ENCODE results near the gene CHCHD3. TPM values are rescaled to one million over a fixed set of nuclear protein-coding genes. Genes with fewer than 3 reads are reported as not detected.

Gene CHCHD3
- total RNA-seq, 2 experiments from 2014 or later = 85.2 to 86.1 TPM

GRCh38 chr7:132817949-132818348 is 263.9 kb downstream of the CHCHD3 start:
- no peaks in the 10 kb centered on the region for H3K4me1 Mint-ChIP-seq
- H3K36me3 Mint-ChIP-seq = peaks cover 3% of the 10 kb centered on the region
- no peak overlapping the region for H3K27ac Mint-ChIP-seq
- H3K27me3 Mint-ChIP-seq = no peaks in the 10 kb centered on the region
- no peak for DNase-seq
- H3K4me3 Mint-ChIP-seq = no peak overlapping the region
- no peaks in the 10 kb centered on the region for H3K9me3 Mint-ChIP-seq

- Mint-ChIP-seq H3K4me1 (no peaks in the 10 kb centered on the region), H3K27ac (no peak overlapping the region), H3K36me3 (peaks cover 18% of the 10 kb centered on the region), H3K27me3 (no peaks in the 10 kb centered on the region), H3K9me3 (no peaks in the 10 kb centered on the region), H3K4me3 (no peak overlapping the region)
- DNase-seq = no peak
Observed at GRCh38 chr7:132815696-132816311, 266.1 kb downstream of the CHCHD3 start.

- H3K36me3 Mint-ChIP-seq = peaks cover 18% of the 10 kb centered on the region
- no peaks in the 10 kb centered on the region for H3K9me3 Mint-ChIP-seq
- no peaks in the 10 kb centered on the region for H3K27me3 Mint-ChIP-seq
- no peak overlapping the region for H3K4me3 Mint-ChIP-seq
- DNase-seq = no peak
- H3K4me1 Mint-ChIP-seq = no peaks in the 10 kb centered on the region
- H3K27ac Mint-ChIP-seq = no peak overlapping the region
Observed at GRCh38 chr7:132815130-132815529, 266.8 kb downstream of the CHCHD3 start.

- Mint-ChIP-seq H3K4me3 (no peak overlapping the region), H3K27ac (no peak overlapping the region), H3K27me3 (no peaks in the 10 kb centered on the region), H3K9me3 (no peaks in the 10 kb centered on the region), H3K36me3 (peaks cover 18% of the 10 kb centered on the region), H3K4me1 (no peaks in the 10 kb centered on the region)
- no peak for DNase-seq
Observed at GRCh38 chr7:132810561-132810960, 271.3 kb downstream of the CHCHD3 start.

GRCh38 chr7:132806834-132807233 is 275.1 kb downstream of the CHCHD3 start:
- H3K9me3 Mint-ChIP-seq = no peaks in the 10 kb centered on the region
- H3K27ac Mint-ChIP-seq = no peak overlapping the region
- no peak for DNase-seq
- H3K27me3 Mint-ChIP-seq = no peaks in the 10 kb centered on the region
- H3K4me1 Mint-ChIP-seq = no peaks in the 10 kb centered on the region
- H3K36me3 Mint-ChIP-seq = peaks cover 13% of the 10 kb centered on the region
- H3K4me3 Mint-ChIP-seq = no peak overlapping the region

- H3K9me3 Mint-ChIP-seq = no peaks in the 10 kb centered on the region
- no peaks in the 10 kb centered on the region for H3K27me3 Mint-ChIP-seq
- no peak overlapping the region for H3K27ac Mint-ChIP-seq
- peaks cover 5% of the 10 kb centered on the region for H3K36me3 Mint-ChIP-seq
- H3K4me3 Mint-ChIP-seq = no peak overlapping the region
- H3K4me1 Mint-ChIP-seq = no peaks in the 10 kb centered on the region
- DNase-seq = no peak
Observed at GRCh38 chr7:132805766-132806165, 276.1 kb downstream of the CHCHD3 start.

GRCh38 chr7:132804849-132805485 is 276.9 kb downstream of the CHCHD3 start:
- no peak for DNase-seq
- Mint-ChIP-seq H3K27ac (no peak overlapping the region), H3K36me3 (peaks cover 5% of the 10 kb centered on the region), H3K9me3 (no peaks in the 10 kb centered on the region), H3K4me3 (no peak overlapping the region), H3K27me3 (no peaks in the 10 kb centered on the region), H3K4me1 (peaks cover 3% of the 10 kb centered on the region)

GRCh38 chr7:132800522-132800921 is 281.4 kb downstream of the CHCHD3 start:
- Mint-ChIP-seq H3K27ac (no peak overlapping the region), H3K4me3 (no peak overlapping the region), H3K36me3 (peaks cover 16% of the 10 kb centered on the region)

GRCh38 chr7:132799081-132799413 is 282.8 kb downstream of the CHCHD3 start:
- Mint-ChIP-seq H3K27ac (no peak overlapping the region), H3K9me3 (no peaks in the 10 kb centered on the region), H3K36me3 (peaks cover 22% of the 10 kb centered on the region), H3K4me1 (peaks cover 3% of the 10 kb centered on the region), H3K4me3 (no peak overlapping the region), H3K27me3 (no peaks in the 10 kb centered on the region)
- no peak for DNase-seq

More at GRCh38 chr7:132800522-132800921, 281.4 kb downstream of the CHCHD3 start:
- H3K27me3 Mint-ChIP-seq = no peaks in the 10 kb centered on the region
- no peaks in the 10 kb centered on the region for H3K9me3 Mint-ChIP-seq
- H3K4me1 Mint-ChIP-seq = peaks cover 3% of the 10 kb centered on the region
- no peak for DNase-seq

- Mint-ChIP-seq H3K4me1 (peaks cover 3% of the 10 kb centered on the region), H3K9me3 (no peaks in the 10 kb centered on the region), H3K4me3 (no peak overlapping the region), H3K36me3 (peaks cover 21% of the 10 kb centered on the region), H3K27me3 (no peaks in the 10 kb centered on the region), H3K27ac (no peak overlapping the region)
- DNase-seq = no peak
Observed at GRCh38 chr7:132797152-132797551, 284.7 kb downstream of the CHCHD3 start.

- Mint-ChIP-seq H3K4me1 (peaks cover 7% of the 10 kb centered on the region), H3K27ac (no peak overlapping the region), H3K36me3 (peaks cover 31% of the 10 kb centered on the region), H3K9me3 (no peaks in the 10 kb centered on the region), H3K27me3 (no peaks in the 10 kb centered on the region), H3K4me3 (no peak overlapping the region)
- no peak for DNase-seq
Observed at GRCh38 chr7:132793474-132793873, 288.4 kb downstream of the CHCHD3 start.

GRCh38 chr7:132791036-132791435 is 290.9 kb downstream of the CHCHD3 start:
- DNase-seq = no peak
- H3K27me3 Mint-ChIP-seq = no peaks in the 10 kb centered on the region
- H3K36me3 Mint-ChIP-seq = peaks cover 37% of the 10 kb centered on the region
- peaks cover 7% of the 10 kb centered on the region for H3K4me1 Mint-ChIP-seq
- no peak overlapping the region for H3K27ac Mint-ChIP-seq
- peaks cover 1% of the 10 kb centered on the region for H3K9me3 Mint-ChIP-seq
- H3K4me3 Mint-ChIP-seq = no peak overlapping the region

- no peak overlapping the region for H3K27ac Mint-ChIP-seq
- peaks cover 1% of the 10 kb centered on the region for H3K9me3 Mint-ChIP-seq
- no peak for DNase-seq
- peaks cover 30% of the 10 kb centered on the region for H3K36me3 Mint-ChIP-seq
- no peak overlapping the region for H3K4me3 Mint-ChIP-seq
- H3K27me3 Mint-ChIP-seq = no peaks in the 10 kb centered on the region
- H3K4me1 Mint-ChIP-seq = peaks cover 7% of the 10 kb centered on the region
Observed at GRCh38 chr7:132790104-132790503, 291.8 kb downstream of the CHCHD3 start.

- Mint-ChIP-seq H3K4me3 (no peak overlapping the region), H3K27ac (no peak overlapping the region), H3K9me3 (peaks cover 1% of the 10 kb centered on the region), H3K4me1 (peaks cover 7% of the 10 kb centered on the region), H3K27me3 (no peaks in the 10 kb centered on the region), H3K36me3 (peaks cover 35% of the 10 kb centered on the region)
- no peak for DNase-seq
Observed at GRCh38 chr7:132789281-132789680, 292.6 kb downstream of the CHCHD3 start.

GRCh38 chr7:132785870-132786269 is 296.0 kb downstream of the CHCHD3 start:
- no peak overlapping the region for H3K4me3 Mint-ChIP-seq
- H3K36me3 Mint-ChIP-seq = peaks cover 32% of the 10 kb centered on the region
- H3K9me3 Mint-ChIP-seq = peaks cover 1% of the 10 kb centered on the region
- peaks cover 7% of the 10 kb centered on the region for H3K4me1 Mint-ChIP-seq
- no peak for DNase-seq
- H3K27ac Mint-ChIP-seq = no peak overlapping the region
- H3K27me3 Mint-ChIP-seq = no peaks in the 10 kb centered on the region

- DNase-seq = no peak
- peaks cover 4% of the 10 kb centered on the region for H3K4me1 Mint-ChIP-seq
- H3K36me3 Mint-ChIP-seq = peaks cover 29% of the 10 kb centered on the region
- H3K9me3 Mint-ChIP-seq = peaks cover 1% of the 10 kb centered on the region
- H3K27ac Mint-ChIP-seq = no peak overlapping the region
- no peaks in the 10 kb centered on the region for H3K27me3 Mint-ChIP-seq
- no peak overlapping the region for H3K4me3 Mint-ChIP-seq
Observed at GRCh38 chr7:132784406-132784805, 297.5 kb downstream of the CHCHD3 start.

Measured in activated naive CD8-positive, alpha-beta T cell treated with anti-CD3 and anti-CD28 coated beads for 36 hours (primary cell).